Fibroblast of skin of right quadriceps (primary cell): ENCODE results near the gene ZNF740.
A peak's percentile ranks its signal among the peaks of the same experiment; 100 is the strongest.

Source experiments
- DNase-seq: peaks from one replicate; pipeline ENCODE4 v3.0.0-alpha.2; 2013

Gene ZNF740

DNA sequence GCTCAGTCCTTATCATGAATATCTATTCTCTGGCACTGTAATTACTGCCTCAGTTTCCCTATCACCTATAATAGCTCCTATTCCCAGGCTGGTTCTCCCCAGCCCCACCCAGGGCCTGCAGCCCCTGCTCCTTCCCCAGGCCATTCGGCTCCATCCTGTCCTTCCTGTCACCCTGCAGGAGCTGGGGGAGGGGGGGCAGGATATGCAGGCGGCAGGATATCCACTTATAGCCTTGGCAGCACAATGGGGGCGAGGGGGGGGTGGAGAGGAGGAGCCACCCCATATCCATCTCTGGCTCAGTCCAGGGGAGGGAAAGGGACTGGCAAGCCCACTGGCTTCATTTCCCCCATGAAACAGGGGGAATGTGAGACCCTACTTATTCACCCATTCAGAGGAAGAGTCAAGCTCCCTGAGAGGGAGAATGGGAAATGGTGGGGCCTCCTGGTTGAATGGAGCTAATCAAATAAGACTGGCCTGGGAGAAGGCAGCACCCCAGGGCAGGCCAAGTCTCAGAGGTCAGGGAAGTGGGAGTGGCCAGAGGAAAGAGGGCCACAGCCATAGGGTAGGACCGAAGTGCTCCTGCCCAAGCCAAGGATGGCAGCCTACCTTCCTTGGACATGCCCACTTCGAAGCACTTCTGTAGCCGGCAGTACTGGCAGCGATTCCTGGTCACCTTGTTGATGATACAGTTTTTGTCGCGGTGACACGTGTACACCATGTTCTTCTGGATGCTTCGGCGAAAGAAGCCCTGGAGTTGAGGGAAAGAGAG lies 34.3 kb downstream of the ZNF740 start:
- no peak for DNase-seq

DNA sequence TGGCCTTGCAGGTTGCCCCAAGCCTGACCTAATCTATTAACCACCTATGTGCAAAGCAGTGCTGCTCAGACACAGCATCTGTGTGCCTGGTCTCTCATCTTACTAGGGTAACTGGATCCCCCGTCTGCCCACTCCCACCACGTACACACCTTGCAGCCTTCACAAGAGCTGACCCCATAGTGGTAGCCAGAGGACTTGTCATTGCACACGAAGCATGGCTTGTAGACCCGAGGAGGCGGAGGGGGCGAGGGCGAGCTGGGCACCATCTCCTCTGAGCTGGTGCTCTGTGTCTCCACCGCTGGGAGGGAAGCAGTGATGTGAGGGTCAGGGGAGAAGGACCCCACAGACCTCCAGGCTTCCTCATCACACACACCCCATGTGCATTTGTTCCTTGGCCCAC lies 35.0 kb downstream of the ZNF740 start:
- no peak for DNase-seq

DNA sequence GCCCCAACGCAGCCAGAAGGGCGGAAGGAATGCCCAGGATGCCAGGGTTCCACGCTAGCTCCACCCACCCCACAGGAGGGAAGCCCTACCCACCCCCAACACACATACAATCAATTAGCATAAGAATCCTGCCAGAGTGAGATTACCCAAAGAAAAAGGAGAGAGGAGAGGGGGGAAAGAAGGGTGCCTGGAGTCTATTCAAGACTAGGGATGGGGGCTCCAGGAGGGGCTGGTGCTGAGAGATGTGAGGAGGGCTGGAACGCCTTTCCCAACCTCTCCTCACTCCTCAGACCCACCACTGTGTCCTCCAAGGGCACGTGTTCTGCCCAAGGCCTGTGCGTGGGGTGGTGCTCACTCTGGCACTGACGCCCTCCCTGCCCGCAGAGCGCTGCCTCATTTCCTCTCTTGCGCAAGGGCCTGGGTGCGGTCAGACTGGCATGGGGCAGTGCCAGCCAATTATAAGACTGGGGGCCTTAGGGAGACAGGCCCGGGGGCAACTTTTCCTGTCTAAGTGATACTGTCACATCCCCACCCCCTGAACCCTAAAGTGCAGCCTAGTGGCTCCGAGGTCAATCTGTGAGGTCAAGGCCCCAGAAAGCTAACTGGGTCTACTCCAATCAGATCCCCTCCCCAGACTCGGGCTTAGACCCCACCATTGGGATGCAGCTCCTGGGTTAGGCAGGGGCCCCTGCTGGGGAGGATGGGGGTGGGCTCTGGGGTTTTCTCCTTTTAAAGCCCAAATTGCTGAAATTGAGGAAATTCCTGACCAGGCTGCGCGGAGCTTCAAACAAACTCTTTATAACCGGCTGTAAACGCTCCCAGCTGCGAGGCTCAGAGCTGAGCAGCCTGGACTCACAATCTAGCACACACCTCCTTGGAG lies 36.8 kb downstream of the ZNF740 start:
- DNase-seq: no peak

DNA sequence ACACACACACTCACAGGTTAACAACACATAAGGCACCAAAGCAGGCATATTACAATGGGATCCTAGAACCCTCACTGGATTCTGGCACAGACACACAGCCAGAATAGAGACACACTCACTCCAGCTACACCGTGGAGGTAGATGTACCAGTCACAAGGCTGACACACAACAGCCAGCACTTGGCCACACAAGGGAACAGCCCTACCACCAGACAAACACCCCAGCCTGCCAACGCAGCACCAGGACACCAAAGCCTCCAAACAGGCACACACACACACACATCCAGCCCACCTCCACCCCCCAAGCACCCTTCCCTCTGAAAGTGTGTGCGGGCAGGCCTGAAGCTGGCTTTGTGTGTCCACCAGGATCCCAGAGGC lies 37.4 kb downstream of the ZNF740 start:
- DNase-seq: no peak

DNA sequence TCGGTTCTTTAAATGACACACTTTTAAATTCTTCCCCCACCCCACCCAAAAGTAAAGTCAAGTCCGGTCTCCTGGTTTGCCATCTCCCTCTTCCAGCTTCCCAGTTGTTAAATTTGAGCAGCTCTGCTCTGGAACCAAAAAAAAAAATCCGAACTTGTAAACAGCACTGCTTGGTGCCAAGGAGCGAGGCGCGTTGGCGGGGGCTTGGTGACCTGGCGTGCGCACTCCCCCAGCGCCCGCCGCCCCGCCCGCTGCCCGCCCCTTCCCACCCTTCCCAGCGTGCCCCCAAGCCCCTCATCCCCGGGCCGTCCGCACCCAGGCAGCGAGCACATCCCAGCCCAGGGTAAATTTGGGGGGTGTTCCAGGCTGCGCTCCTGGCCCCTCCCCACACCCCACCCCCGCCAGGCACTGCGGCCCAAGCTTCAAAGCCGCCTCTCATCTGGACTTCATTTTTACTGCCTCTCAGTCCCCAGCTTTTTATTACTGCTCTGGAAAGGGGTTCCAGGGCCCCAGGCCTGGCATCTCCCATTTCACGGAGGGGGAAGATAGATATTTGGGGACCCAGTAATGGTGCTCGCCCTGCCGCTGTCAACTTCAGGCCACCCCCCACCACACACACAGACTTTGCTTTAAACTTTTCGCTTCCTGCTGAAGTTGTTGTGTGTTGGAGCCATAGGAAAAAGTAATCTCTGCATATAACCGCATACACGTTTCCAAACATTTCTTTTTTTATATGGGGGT lies 38.2 kb downstream of the ZNF740 start:
- DNase-seq: no peak

DNA sequence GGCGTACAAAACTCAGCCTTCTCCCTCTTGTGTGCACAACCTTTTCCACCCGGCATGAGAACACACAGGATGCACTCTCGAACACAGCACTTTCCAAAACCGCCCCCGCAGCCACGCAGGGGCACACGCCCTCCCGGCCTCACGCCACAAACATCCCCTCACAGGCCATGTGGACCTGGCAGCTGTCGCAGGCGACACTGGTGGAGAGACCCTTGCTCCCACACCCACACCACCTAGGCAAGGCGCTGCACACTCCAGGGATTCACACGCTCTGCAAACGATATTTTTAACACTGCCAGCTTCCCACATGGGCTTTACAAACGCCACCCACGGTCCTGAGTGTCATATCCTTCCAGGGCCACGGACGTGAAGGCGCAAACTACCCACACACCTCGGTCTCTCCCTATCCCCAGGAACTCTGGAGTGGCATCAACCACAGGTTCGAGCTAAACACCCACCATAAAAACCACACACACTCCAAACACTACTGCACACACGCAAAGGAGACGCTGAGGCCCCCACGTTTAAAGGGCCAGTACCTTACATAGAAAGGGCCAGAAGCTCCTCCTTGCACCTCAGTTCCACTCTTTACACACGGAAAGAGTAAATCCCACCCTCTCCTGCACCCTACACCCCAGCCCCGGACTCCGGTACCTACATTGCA lies 38.9 kb downstream of the ZNF740 start:
- no peak for DNase-seq

DNA sequence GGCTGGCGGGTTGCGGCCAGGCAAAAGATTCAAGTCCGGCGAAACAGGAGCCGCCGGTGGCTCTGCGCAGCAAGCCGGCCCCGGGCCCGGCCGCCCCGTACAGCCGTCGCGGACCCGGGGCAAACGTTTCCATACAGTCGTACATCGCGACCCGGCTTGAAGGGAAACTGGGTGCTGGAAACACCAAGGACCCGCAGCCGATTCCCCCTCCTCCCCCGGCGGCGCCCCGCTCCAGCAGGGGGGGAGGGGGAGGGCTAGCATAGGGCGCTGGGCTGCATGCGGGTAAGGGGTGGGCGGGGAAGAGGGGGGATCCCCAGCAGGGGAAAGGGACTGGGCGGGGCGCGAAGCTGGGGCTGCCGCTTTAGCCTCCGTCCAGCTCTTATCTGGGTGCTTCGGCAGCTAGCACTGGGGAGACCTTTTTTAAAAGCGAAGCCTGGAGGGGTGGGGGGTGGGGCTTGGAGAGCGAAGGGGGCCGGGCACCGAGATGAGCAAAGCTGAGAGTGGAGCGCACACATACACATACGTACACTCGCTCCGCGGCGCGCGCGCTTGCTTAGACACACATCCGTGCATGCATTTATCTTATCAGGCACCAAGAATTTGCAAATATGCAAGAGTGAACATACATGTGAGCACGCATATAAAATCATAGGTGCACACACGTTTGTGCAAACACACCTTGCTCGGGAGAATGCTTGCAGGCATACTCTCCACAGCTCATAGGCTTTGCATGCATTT lies 39.6 kb downstream of the ZNF740 start:
- peak; percentile 77 for DNase-seq

DNA sequence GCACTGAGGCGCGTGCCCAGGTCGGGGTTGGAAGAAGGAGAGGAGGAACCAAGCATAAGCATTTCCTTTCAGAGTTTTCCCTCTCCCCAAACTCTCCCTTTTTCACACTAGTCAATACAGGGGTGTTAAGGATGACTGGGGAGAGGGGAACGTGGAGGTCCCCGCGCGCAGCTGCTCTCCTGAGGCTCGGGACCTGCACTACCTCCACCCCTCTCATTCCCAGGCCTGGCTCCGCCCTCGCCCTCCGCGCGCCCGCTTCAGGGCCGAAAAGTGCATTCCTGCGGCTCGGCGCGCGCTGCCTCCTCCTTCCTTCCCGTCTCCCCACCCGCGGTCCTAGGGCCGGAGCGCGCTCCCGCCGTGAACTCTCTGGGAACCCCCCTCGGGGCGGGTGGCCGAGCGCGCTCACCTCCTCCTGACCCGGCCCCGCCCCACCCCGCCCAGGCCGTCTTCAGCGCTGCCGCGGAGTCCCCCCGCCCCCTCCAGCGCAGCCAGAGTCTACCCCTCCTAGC lies 40.2 kb downstream of the ZNF740 start:
- peak; percentile 96 for DNase-seq

DNA sequence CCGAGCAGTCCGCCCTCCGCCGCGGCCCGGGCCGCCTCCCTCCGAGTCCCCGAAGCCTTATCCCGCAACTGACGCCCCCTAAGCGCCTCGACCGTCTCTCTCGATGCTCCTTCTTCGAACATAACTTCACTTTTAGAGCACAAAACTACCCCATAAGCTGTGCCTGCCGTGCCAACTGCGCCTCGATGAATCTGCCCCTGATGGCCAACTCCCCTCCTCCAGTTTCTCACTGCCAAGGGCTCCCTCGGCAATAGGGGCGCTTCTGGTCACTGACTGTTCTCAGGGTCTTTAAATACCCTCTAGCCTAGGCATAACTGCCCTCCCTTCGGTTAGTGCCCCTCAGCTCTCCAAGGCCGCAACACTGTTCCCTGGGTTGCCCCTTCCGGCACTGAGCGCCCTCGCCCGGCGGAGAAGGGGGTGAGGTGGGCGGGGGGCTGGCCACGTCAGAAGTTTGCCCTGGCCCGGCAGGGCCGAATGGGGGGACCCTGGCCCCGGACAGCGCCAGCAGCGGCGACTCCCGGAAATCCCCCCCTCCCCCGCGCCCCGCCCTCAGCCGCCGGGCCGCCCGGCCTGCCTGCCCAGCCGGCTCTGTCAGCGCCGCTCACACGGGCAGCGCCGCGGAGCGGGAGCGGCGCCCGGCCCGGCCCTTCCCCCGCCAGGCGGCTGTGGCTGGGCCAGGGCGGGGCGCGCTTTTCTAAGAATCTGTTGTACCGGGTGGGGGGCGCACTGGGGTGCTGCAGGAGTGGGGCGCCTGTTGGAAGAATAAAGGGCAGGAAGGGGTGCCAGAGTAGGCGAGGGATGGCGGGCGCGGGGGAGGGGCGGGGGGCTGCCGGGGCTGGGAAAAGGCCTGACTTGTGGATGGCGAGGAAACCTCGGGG lies 40.9 kb downstream of the ZNF740 start:
- DNase-seq: peak; percentile 63

DNA sequence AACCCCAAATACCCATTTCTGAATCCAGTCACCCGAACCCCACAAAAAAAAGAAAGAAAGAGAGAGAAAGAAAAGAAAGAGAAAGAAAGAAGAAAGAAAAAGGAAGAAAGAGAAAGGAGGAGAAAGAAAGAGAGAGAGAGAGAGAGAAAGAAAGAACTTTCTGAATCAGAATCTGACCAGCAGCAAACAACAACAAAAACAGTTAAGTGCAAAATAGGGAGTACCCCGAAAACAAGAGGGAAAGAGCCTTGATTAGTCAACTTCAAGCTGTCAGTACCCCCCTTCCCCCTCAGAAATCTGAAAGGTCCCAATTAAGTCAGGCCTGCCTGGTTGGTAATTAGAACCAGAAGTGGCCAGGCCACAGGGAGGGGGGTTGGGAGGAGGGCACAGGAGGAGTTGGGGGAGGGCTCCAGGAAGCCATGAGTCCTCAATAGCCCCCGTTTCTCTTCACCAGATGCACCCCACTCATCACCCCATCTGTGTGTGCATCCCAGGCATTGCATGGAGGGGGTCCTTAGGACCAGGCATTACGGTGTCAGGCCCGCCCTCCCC lies 41.7 kb downstream of the ZNF740 start:
- DNase-seq: peak; percentile 82

DNA sequence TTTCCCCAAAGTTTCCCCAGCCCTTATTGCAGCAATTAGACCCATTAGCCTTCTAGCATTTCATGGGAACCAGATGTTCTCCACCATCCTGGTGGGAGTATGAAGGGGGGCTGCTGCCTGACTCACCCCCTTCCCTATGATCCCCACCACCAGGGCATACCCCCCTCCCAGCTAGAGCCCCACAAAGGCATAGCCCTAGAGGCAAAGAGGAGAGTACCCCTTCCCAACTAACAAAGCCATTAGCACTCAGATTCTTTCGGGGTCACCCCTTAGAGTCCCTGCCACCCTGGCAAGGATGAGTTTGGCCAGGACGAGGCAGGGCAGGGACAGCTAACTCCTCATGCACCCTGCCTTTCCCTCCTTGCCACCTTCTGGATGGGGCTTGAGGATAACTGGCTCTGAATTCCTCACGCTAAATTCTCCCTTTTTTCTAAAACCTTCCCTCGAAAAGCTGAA lies 42.3 kb downstream of the ZNF740 start:
- DNase-seq: no peak

DNA sequence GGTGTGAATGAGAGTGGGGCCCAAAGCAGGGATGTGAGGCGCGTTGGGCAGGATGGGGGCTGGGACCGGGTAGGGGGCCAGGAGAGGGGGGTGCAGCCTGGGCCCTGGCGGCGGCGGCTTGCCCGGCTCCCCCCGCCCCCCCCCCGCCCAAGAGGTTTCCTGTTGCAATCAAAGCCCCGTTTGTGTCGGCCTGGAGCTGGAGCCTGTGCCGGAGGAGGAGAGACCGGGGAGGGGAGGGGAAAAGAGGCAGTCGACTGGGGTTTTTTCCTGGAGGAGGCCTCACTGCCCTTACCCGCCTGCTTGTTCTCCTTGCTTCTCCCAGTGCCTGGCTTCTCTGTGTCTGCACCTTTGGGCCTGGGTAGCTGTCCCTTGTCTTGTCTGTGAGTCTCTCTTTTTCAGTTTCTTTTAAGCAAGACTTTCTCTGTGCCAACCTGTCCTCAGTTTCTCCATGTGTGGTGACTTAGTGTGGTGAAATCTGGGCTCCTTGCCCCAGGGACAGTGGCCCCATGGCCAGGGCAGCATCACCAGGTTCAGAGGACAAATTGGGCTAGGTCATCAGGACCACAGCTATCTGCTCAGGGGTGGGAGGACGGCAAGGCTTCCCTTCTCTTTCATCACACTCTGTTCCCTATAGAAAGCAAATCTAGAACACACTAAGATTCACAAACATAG lies 43.0 kb downstream of the ZNF740 start:
- DNase-seq: peak; percentile 82

DNA sequence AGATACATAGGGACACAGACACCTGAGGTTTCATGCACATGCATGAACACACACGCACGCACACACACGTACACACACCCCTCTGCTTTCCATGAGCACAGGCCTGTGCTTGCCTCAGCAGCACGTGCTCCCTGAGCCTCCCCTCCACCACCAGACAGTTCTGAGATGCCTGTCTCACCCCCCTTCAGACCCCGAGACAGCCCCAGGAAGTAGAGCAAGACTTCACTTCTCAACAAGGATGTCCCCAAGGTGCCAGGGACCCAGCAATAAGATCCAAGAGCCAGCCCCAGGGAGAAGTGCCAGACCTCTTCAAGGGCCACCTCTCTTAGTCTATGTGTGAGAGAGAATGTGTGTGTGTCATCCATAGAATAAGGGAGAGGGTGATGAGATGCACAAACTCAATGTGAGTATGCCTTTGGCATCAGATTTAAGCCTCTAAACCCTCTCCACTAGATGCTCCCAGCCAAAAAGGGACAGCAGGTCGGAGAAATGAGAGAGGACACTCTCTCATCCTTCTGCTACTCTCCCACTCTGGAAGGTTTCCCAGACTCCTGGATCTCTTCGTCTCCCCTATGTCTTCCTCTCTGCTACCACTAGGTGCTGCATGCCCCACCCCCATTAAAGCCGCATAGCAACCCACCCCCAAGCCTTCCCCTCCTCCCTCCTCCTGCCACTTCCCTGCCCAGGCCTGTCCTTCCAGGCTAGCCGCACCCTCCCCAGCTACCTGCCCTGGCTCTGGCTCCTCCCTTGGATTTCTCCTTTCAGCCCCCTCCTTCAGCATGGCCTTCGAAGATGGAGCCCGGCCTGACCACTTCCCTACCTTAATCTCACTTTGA lies 43.8 kb downstream of the ZNF740 start:
- DNase-seq: peak; percentile 61

DNA sequence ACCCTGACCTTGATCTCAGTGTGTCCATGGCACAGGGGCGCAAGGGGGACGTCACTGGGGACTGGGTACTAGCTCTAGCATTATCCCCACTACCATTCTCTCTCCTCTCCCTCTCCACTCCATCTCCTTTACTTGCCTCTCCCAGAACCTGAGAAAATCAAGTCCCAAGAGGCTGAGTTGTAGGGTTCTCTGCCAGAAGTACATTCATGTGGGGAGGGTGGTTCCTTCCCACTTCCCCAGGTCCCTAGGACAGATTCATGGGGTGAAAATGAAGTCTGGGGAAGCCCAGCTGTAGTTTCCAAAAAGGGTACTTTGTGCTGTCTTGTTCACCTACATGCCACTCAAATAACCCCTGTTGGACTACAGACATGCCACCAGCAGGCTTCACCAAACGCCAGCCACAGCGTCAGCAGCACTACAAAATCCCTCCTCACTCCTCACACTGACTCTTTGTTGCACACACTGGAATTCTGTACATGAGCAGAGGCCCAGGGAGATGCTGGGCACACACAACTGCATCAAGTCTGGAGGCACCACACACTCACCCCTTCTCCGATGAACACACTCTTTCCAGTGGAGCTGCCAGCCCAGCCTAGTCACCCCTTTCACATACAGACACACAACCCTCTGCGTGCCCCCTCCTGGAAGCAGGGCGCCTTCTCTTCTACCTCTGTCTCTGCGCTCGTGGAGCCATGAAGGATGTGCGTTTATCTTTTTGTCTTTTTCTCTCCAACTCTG lies 44.5 kb downstream of the ZNF740 start:
- DNase-seq: no peak

DNA sequence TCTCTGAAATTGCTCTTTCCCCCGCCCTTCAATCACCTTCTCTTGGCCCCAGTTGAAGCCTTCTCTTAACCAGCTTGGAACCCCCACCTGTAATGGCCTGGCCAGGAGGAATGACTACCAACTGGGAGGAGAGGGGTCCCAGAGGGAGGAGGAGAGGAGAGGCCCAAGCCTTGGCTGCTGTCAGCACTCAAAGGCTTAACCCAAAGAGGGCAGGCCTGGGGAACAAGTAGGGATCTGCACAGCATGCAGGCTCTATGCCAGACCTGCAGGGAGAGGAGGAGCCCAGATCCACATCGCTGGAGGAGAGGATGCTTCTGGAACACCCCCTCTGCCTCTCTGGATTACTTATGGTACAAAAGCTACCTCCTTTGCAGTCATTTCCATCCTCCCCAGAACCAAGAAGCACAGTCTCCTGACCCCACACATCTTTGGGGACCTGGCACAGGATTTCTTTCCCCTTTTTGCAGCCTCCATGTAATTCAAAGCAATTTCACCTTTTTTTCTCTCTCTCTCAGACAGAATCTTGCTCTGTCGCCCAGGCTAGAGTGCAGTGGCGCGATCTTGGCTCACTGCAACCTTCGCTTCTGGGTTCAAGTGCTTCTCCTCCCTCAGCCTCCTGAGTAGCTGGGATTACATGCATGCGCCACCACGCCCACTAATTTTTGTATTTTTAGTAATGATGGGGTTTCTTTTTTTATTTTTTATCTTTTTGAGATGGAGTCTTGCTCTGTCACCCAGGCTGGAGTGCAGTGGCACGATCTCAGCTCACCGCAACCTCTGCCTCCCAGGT lies 45.3 kb downstream of the ZNF740 start:
- no peak for DNase-seq

DNA sequence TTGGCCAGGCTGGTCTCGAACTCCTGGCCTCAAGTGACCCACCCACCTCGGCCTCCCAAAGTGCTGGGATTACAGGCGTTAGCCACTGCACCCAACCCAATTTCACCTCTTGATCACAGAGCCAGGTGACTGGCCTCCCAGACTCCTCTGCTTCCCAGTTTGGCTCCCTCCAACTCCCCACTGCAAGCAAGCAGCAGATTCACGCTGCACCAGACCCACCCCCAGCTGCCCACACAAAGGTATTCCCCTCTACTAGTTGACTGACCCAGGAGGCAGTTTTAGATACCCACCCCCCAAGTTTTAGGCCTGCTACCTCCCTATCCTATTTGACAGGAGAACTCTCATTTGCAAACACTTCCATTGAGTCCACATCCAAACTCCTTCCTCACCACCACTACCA lies 46.3 kb downstream of the ZNF740 start:
- no peak for DNase-seq

DNA sequence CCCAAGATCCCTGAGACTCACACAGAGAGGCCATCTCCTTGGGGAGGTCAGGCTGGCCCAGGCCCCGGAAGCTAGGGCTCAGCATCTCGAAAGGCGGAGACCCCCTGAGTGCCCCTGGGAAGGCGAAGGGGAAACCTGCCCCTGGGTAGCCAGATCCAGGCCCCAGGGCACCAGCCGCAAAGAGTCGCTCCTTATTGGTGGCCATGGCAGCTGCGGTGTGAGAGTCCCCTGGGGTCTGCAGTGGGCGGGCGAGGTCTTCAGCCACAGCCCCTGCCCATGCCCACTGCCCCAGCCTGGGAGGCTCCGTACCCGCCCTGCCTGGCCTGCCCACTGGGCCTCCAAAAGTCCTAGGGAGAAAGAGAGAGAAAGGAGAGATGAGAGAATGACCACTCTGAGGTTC lies 46.8 kb downstream of the ZNF740 start:
- DNase-seq: no peak
